GM19239 (cell line): ENCODE results near the gene TNKS1BP1.
A peak's percentile ranks its signal among the peaks of the same experiment; 100 is the strongest.
"Not testable (repeated sequence)": the region's sequence is repeated elsewhere in the genome, so short reads cannot be mapped to it uniquely, and the experiment has no call there.

Experiments used
- DNase-seq: peaks from one replicate; pipeline ENCODE4 v3.0.0; 2011; ENCODE audit warnings: low spot score; ENCODE audit not compliant: insufficient read length
- FAIRE-seq: peaks from 2 replicates; lab custom pipeline; 2011; peaks lifted over from hg19 to GRCh38; lab: Jason Lieb, UNC

TNKS1BP1 gene

DNA sequence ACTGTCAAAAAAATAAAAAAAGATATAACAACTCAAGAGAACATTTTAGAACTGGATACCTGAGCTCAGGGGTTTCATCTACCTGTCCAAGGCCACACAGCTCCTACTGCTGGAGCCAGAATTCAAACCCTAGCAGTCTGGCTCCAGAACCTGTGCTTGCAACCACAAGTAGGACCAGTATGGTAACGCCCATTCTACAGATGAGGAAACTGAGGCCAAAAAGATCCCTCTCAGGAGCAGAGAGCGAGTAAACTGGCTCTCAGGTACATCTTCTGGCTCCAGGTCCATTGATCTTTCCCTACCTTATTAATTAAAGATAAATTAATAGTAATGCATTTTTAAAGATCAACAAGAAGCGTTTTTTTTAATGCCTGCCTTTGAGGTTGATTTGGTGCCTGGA is 32.6 kb upstream of the TNKS1BP1 start:
- DNase-seq, result no peak
- FAIRE-seq, result no peak

DNA sequence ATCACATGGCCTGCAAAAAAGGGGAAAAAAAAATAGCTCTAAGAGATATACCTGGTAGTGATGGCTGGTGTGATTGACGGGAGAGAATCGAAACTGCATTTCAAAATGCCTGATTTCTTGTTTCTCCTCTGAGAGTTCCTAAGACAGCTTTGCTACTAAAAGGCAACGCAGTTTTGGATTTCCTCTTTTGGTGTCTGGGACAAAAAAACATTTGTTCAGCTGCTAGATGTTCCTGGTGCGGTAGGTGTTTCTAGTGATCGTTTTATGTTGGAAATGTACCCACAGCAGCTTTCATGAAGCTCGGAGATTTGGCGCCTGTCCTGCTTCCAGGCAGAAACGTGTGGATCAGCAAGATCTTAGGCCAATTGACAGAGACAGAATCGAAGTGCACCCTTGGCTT is 31.5 kb upstream of the TNKS1BP1 start:
- no peak for DNase-seq

DNA sequence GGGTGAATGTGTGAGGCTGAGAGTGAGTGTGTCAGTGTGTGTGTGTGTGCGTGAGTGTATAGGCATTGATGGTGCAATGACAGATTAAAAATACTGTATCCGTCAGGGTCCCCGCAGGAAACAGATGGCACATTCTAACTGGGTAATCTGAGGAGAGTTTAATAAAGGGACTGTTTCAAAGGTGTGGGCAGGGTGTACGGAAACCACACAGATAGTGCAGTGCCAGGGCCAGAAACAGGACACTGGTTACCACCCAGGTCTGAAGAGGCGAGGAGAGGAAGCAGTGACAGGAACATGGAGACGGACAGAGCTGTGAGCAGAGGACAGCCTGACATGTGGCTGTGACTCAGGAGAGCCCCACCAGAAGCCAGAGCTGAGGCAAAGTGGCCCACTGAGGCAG is 29.9 kb upstream of the TNKS1BP1 start:
- FAIRE-seq (no peak), DNase-seq (no peak)

More for the DNA sequence above, 31.5 kb upstream of the TNKS1BP1 start:
- no peak for FAIRE-seq

DNA sequence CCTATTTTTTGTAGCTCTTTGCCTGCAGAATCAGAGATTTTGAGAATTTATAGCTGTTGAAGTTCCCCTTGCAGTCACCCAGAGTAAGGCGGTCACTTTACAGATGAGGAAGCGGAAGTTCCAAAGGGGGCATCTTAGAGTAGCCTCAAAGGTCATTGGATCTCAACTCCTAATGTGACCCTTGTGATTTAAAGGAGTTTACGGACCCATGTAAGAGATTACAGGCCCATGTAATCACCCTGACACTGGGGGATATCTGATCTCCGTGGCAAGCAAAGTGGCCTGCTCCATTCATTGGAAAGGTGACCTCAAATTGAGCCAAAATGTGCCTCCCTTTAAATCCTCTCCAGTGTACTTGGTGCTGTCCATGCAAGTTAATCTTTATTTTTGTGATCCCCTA is 29.1 kb upstream of the TNKS1BP1 start:
- FAIRE-seq (no peak), DNase-seq (no peak)

DNA sequence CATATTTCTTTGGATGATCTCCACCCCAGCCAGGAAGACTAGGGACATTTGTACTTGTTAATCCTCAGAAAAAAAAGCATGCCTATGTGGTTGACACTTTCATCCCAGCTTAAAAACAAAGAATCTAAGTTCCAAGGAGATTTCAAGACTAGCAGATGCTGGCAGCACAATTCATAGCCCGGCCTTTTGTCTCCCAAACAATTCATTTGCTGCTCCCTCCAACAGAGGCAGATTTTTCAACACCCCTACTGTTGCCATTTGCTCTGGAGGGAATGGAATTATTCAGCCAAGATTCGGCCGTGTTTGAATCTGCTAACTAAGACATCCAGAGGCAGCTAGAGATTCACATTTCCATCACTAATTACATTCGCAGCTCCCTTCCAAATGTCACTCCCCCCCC is 28.7 kb upstream of the TNKS1BP1 start:
- DNase-seq (no peak), FAIRE-seq (no peak)

DNA sequence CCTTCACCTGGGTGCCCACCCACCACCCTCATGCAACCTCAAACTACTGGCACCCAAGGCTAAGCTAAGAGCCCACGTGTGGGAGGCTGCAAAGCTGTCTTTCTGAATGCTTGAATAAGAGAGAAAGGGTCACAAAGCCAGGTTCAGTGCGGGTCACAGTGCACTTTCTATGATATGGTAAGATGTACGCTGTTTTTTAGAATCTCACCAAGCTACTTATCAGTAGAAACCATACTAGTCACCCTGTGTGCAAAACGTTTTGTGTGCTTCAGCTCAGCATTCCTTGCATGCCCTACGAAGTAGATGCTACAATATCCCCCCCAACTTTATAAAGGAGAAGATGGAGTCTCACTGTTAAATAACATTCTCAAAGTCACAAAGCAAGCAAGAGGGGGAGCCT is 28.3 kb upstream of the TNKS1BP1 start:
- FAIRE-seq (no peak), DNase-seq (no peak)

DNA sequence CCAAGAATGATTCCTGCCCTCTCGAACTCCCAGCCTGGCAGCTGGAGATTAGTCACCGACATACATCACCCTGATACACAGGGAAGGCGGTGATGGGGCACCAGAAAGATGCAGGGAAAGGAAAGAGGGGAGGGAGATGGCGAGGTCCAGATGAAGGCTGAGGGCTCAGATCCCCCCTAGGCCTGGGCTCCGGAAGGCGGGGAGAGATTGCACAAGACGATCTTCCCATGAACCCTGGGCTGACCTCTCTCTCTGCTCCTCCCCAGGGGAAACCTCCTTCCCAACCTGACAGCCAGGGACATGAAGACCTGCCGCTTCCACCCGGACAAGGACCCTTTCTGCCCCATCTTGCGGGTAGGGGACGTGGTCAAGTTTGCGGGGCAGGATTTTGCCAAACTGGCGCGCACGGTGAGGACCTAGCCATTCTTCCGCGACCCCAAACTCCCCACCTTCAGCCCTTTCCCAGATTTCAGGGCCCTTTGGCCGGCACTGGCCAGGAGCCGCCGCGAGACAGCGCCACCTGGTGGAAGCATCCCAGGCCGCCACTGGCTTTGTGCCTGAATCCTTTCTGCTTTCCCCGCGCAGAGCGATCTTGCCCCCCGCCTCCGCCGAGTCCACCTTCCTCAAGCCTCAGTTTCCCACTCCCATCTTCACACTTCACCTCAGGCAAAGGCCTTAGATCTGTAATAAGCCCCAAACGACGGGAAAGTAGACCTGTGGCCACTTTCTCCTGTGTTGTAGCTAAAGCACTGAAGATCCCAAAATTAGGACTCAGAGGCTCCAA is 24.9 kb upstream of the TNKS1BP1 start:
- FAIRE-seq (no peak), DNase-seq (peak; percentile 52)

DNA sequence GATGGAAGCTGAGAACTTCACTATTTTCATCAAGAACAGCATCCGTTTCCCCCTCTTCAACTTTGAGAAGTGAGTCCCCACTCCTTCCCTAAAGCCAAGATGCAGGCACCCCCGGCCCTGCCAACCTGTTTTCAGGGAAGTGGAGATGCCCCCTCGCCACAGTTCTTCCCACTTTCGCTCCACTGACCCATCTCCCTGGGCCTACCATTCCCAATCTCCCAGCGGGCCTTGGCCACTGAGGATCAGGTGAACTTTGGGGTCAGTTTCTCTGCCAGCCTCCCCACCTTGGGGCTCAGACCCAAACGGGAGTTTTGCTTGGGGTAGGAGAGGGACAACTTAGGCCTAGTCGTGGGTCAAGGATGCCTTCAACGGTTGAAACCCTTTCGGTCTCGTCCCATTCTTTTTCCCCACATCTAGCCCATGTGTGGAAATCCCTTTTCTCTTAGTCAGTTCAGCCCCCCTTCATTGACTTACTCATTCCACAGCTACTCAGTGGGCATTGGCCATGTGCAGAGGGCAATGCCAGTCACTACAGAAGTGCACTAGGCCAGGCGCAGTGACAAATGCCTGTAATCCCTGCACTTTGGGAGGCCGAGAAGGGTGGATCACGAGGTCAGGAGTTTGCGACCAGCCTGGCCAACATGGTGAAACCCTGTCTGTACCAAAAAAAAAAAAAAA is 24.0 kb upstream of the TNKS1BP1 start:
- no peak for FAIRE-seq
- DNase-seq, result no peak

DNA sequence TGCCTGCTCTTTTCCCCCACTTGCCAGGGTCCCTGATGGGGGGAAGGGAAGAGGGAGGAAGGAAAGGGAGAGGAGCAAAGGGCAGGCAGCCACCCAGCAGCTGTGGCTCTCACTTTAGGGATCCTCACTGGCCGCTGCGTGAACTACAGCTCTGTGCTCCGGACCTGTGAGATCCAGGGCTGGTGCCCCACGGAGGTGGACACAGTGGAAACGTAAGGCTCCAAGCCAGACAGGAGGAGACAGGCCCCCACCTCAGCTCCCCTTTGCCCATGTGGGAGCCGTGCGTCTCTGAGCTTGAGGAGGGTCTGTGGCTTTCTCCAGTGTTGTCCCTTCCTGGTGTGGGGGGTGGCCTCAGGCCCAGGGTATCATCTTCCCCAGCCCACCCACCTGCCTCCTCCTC is 23.3 kb upstream of the TNKS1BP1 start:
- DNase-seq (no peak), FAIRE-seq (no peak)

DNA sequence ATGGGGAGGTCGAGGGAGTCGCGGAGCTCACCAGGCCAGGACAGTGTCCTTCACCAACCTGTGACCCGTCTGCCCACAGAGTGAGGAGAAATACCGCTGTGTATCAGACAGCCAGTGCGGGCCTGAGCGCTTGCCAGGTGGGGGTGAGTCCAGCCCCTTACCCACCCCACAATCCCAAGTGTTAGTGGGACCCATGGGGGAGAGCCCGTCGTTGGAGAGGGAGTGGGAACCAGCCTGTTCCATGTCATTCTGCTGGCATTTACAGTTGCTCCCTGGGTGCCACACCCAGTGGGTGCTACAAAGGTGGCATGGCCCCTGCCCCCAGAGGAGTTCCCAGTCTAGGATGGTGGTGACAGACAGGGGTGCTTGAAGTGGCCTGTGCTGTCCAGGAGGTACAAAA is 22.6 kb upstream of the TNKS1BP1 start:
- DNase-seq (no peak), FAIRE-seq (no peak)

DNA sequence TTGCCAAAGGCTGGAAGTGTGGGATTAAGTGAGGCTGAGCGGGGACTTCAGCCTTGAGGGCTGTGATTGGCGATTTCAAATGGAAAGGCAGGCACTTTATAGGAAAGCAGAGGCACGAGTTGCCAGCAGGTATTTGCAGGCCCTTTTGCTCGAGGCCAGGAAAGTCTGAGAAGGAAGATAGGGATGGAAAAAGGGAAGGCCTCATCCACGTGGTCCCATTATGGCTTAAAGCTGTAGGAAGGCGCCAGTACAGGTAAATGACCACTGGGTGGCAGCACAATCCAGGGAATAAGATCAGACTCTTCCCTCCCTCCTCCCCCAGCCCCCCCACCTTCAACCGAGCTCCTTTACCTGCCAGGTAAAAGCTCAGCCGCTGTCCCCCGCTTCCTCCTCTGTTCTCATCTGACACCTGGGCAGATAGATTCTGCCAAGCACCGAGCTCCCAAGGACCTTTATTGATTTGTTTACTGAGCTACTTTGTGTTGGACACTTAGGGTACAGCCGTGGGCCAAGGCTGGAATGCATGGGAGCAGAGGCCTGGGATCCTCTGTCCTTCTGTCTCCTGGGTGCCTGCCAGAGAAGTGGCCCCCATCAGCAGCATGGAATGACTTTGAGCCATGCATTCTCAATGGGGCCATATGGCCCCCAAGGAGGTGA is 20.9 kb upstream of the TNKS1BP1 start:
- FAIRE-seq (peak; percentile 72), DNase-seq (no peak)

DNA sequence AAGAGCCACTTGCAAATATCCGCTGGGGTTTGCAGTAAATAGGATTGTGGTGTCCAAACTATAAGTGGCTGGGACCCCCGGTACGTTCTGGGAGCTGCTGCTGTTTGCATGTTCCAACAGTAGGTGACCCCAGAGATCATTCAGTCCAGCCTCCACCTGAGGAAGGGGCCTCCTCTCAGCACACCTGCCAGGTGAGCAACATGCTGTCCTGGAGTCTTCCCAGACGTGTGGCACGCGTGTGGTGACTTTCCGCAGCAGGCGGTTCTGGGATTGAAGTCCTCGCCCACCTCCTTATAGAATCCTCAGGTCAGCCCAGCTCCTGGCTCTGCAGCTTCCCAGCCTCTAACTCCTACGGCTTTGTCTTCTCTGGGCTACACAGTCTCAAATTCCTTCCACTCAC is 20.1 kb upstream of the TNKS1BP1 start:
- DNase-seq (no peak), FAIRE-seq (no peak)

DNA sequence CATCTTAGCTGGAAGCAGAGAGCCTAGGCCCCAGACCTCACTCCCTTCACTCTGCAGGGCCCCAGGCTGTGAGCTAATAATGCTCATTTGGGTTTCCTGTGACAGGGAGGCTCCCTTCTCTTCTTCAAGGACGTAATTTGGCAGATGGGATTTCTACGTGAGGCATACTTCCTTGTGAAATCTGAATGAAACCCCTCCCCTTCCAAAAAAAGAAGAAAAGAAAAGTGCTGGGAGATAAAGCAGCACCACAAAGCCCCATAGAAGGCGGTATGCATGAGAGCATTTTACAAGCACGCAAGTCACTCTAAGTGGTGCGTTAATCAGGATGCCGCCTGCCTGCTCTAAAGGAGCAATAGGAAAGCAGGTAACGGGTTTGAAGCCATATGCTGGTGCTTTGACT is 19.1 kb upstream of the TNKS1BP1 start:
- DNase-seq, result no peak

DNA sequence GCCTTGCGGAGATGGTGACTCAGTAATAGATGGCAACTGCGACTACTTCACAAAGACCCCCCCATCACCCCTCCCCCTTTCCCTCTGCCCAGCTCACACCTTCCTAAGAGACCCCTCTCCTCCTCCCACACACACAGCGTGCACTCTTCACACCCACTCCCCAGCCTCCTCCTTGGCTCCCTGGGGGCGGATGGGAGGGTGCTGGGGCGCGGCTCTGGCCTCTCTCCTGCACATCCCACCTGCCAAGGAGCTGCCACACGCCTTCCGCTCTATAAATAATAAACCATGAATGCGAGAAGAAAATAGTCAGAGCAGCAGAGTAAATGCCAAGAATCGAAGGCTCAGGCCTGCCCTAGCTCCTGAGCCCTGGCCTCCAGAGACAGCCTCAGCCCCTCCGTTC is 17.9 kb upstream of the TNKS1BP1 start:
- no peak for FAIRE-seq
- no peak for DNase-seq

More for the DNA sequence above, 19.1 kb upstream of the TNKS1BP1 start:
- no peak for FAIRE-seq

DNA sequence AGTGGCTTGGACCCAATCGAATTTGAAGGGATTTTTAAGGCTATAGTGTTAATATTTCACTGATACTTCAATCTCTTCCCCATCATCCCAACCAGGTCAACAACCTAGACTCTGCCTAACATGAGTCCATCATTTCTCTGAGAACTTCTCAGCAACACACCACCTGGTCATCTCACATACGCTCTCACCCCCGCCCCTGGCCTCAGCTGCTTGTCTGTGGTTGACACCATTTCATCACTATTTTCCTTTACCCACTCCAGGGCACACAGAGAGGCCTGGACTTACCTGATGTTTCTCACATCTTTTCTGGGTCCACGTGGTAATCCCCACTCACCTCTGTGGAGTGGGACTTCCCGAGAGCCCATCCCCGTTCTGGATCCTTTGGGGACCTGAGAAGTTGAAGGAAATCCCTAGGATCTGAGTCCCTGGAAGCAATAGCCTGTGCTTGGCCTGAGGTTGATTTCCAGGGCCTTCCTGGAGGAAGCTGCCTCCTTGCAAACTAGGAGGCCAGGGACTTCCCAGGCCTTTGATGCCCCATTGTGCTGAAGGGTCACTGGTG is 16.6 kb upstream of the TNKS1BP1 start:
- no peak for FAIRE-seq
- no peak for DNase-seq

DNA sequence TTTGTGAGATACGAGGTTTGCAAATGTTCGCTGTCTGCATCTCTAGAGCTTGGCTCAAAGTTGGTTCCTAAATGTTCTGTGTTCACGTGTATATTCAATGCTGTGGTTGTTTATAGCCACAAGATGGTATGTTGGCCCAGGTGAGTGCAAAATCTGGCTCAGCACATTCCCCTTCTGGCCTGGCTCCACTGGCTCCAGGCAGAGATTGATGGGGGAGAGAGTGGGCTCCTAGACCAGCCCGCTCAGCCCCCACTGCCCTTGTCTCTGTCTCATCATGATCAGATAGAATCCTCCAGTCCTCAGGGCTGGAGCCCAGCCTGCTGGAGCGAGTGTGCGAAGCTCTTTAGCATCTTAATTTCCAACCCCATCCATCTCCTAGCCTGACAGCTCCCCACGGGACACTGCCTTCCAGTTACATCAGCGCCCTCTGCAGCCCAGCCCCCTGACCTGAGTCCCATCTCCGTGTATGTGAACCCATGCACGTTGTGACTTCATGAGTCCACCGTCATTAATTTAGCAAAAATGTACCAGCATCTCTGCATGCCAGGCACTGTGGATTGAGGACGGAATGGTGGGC is 15.4 kb upstream of the TNKS1BP1 start:
- no peak for FAIRE-seq

DNA sequence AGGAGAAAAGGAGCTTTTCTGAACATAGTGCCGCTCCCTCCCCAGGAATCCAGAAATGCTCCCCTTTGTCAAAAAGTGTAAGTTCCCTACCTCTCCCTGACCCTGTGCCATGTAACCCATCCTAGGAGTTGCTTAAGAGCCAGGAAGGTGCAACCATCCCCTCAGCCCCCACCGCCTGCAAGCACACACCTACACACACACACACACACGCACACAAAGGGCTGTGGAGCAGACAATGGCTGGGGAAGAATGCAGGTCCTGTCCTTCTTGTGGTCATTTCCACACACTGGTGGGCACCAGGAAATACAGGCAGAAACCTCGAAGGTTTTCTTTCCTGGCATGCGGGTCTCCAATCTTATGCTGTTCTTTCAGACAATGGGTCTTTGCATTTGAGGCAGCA is 14.6 kb upstream of the TNKS1BP1 start:
- FAIRE-seq (no peak), DNase-seq (no peak)

More for the DNA sequence above, 15.4 kb upstream of the TNKS1BP1 start:
- no peak for DNase-seq

DNA sequence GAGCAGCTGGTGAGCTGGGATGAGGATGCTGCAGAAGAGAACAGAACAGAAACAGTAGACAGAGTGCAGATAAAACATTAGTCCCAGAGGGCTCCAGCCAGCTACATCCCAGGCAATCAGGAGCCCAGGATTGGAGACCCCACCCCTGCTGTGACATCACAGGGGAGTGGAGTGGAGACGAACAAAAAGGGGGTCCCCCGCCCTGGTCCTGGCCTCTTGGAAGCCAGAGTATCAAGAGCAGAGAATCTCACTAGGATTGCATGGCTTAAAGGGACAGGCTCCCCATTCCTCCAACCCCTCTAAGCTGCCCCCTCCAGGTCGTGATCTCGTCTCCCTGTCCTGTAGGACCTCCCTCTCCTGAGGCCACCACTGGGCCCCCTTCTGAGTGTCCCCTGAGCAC is 13.4 kb upstream of the TNKS1BP1 start, which contains the start of gene P2RX3:
Gene P2RX3 (plus strand): TSS at position 211 of the 400 bp plus-strand sequence. CDS start 199 bp downstream, outside the sequence.
- DNase-seq (no peak), FAIRE-seq (no peak)

DNA sequence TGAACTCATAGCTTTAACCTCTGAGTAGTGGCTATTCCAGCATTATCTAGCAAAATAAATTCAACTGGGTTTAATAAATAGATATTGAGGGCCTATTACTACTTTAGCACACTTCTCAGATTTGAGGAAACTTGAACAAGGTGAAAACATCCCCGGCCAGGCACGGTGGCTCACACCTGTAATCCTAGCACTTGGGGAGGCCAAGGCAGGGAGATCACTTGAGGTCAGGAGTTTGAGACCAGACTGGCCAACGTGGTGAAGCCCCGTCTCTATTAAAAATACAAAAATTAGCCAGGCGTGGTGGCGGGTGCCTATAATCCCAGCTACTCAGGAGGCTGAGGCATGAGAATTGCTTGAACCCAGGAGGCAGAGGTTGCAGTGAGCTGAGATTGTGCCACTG is 12.1 kb upstream of the TNKS1BP1 start:
- not testable (repeated sequence) for FAIRE-seq

DNA sequence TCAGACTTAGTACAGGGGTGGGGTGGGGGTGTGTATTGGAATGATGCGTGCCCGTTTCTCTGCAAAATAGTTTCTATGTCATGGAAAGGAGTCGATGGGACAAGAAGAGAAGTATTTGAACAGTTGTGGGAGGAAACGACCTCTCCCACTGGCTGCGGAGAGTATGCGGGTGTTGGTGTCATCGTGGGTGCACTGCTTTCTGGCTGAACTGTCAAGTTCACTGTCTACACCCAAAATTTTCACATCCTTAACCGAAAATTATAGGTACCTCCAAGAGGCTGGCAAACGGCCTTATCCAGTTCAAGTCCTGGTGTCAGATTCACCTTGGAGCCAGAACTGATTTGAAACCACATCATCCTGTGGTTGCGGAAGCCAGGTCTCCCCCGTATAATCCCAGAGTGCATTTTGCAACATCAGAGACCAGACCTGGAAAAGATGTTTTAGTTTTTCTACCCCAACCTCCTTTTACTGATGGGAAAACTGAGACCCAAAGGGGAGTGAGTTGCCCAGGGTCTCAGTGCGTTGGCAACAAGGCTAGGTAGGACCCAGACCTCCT is 11.4 kb upstream of the TNKS1BP1 start:
- FAIRE-seq (peak; percentile 33), DNase-seq (no peak)

More for the DNA sequence above, 12.1 kb upstream of the TNKS1BP1 start:
- DNase-seq, result not testable (repeated sequence)
